ENCODE measurements around the gene SMKR1.

GRCh38 chr7:129492391-129492790 lies 9.9 kb upstream of the SMKR1 start:
- TF ChIP-seq CTCF (IDR thresholded peaks at IDR 0.05; ENCODE audit: control extremely low read depth in 1 of 3, insufficient read depth in 1 of 3, low read depth in 1 of 3, low read length in 3 of 3): no peak
- no peak for TF ChIP-seq SIN3A (conservative IDR thresholded peaks at IDR 0.05 in 1 of 2, IDR thresholded peaks at IDR 0.05 in 1 of 2; ENCODE audit: low read depth in 1 of 2, low read length in 2 of 2)
- no peak for TF ChIP-seq SIX5 (IDR thresholded peaks at IDR 0.05; ENCODE audit: low read depth, low read length)
- no peak for TF ChIP-seq KDM5A (IDR thresholded peaks at IDR 0.05; ENCODE audit: low read length)
- no peak for TF ChIP-seq E2F6 (IDR thresholded peaks at IDR 0.05)
- TF ChIP-seq MAX (IDR thresholded peaks at IDR 0.05): no peak
- no peak for TF ChIP-seq SRF (IDR thresholded peaks at IDR 0.05; ENCODE audit: low read depth, low read length)
- TF ChIP-seq CREB1 (IDR thresholded peaks at IDR 0.05): no peak
